Memory B cell (primary cell): Measurements from ENCODE around the gene SPATA31D3.
"Not testable (repeated sequence)": the region's sequence is repeated elsewhere in the genome, so short reads cannot be mapped to it uniquely, and the experiment has no call there.

Experiments used
- ATAC-seq: fragments of 150-1000 bp; cut with Tn5 transposase; 2 replicates; pipeline ENCODE4 v1.10.0; 2021; ENCODE audit warnings: low read depth, mild to moderate bottlenecking, moderate library complexity
- DNase-seq, 2 donors: peaks; one replicate each; pipeline ENCODE4 v3.0.0; 2022; ENCODE audit warnings: low spot score in 2 of 2
- H3K27ac Mint-ChIP-seq: one replicate; pipeline ENCODE4 v1.8.0; 2022; ENCODE audit warnings: mild to moderate bottlenecking, moderate library complexity, mixed read lengths
- H3K27me3 Mint-ChIP-seq: one replicate; pipeline ENCODE4 v1.8.0; 2022; ENCODE audit warnings: mixed read lengths
- H3K36me3 Mint-ChIP-seq: one replicate; pipeline ENCODE4 v1.8.0; 2022; ENCODE audit warnings: mild to moderate bottlenecking, mixed read lengths
- H3K4me1 Mint-ChIP-seq: one replicate; pipeline ENCODE4 v1.8.0; 2022; ENCODE audit warnings: mixed read lengths
- H3K4me3 Mint-ChIP-seq: one replicate; pipeline ENCODE4 v1.8.0; 2022; ENCODE audit warnings: mild to moderate bottlenecking, moderate library complexity, mixed read lengths
- H3K9me3 Mint-ChIP-seq: one replicate; pipeline ENCODE4 v1.8.0; 2022; ENCODE audit warnings: mixed read lengths

Gene SPATA31D3

DNA sequence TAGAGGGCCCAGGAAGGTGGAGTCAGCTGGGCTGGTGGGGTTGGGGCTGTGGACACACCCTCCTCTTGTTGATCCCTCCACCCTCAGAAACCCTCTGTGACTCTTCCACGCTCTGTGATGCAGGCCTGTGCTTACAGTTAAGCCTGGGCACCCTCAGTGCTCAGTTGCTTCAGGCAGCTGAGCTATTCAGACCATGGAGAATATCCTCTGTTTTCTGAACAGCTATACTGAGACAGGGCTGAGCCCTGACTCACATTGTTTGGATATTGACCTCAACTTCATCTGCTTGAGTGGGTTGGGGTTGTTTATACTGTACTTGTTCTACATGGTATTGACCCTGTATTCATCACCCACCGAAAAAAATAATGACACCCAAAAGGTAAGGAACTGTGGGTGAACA lies at the start of gene SPATA31D3:
TSS of gene SPATA31D3 (plus strand) at position 108 of the 400 bp plus-strand sequence. CDS start at position 194, 86 bp downstream.
- DNase-seq, H3K27me3 Mint-ChIP-seq, ATAC-seq: not testable (repeated sequence)

DNA sequence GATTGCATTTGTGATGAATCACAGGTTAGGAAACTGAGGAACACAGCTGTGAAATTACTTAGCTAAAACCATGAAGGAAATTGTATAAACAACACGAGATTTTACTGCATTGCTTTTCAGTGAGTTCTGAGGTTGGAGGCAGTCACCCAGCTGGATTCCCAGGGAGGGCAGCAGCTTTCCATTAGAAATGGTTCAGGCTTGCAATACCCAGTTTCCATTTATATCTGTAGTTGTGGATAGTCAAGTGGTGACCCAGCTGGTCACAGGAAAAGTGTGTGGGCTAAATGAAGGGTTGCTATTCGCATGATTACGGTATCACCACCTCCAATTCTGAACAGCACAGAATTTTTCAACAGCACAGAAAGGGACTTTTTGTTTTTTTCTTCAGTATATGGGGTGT lies 49.4 kb upstream of the SPATA31D3 start:
- no peak for ATAC-seq
- H3K9me3 Mint-ChIP-seq, result no peaks in the 10 kb centered on the region
- H3K4me3 Mint-ChIP-seq, result no peak overlapping the region
- H3K27me3 Mint-ChIP-seq, result peaks cover 7% of the 10 kb centered on the region
- peaks cover 3% of the 10 kb centered on the region for H3K4me1 Mint-ChIP-seq
- DNase-seq, result no peak
- no peak overlapping the region for H3K27ac Mint-ChIP-seq
- peaks cover 2% of the 10 kb centered on the region for H3K36me3 Mint-ChIP-seq

More for the DNA sequence above, at the start of gene SPATA31D3:
- not testable (repeated sequence) for H3K4me3 Mint-ChIP-seq, H3K4me1 Mint-ChIP-seq, H3K27ac Mint-ChIP-seq, H3K36me3 Mint-ChIP-seq, H3K9me3 Mint-ChIP-seq

DNA sequence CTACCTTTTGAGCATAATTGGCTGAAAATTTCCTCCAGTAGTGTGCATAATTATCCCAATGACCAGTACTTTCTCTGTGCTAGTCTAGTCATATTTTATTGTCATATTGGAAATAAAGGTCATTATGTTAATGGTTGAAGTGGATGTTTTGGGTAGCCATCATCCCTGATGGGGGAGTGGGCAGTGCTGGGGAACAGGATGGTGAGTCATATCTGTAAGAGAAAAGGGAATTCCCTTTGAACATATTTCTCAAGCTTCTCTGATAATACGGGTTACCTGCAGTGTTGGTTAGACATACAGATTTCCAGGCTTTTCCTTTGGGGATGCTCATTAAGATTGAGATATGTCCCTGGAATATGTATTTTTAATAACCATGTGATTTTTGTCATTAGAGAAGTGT lies 48.4 kb upstream of the SPATA31D3 start:
- no peak for ATAC-seq
- peaks cover 3% of the 10 kb centered on the region for H3K4me1 Mint-ChIP-seq
- no peak overlapping the region for H3K27ac Mint-ChIP-seq
- H3K27me3 Mint-ChIP-seq, result peaks cover 7% of the 10 kb centered on the region
- H3K4me3 Mint-ChIP-seq, result no peak overlapping the region
- peaks cover 2% of the 10 kb centered on the region for H3K36me3 Mint-ChIP-seq
- no peak for DNase-seq
- no peaks in the 10 kb centered on the region for H3K9me3 Mint-ChIP-seq

DNA sequence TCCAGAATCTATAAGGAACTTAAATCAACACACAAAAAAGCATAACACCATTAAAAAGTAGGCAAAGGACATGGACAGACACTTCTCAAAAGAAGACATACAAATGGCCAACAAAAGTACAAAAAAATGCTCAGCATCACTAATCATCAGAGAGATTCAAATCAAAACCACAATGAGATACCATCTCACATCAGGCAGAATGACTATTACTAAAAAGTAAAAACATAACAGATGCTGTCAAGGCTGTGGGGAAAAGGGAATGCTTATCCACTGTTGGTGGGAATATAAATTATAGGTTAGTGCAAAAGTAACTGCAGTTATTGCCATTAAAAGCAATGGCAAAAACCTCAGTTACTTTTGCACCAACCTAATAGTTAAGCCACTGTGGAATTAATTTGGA lies 47.2 kb upstream of the SPATA31D3 start:
- H3K9me3 Mint-ChIP-seq, result no peaks in the 10 kb centered on the region

DNA sequence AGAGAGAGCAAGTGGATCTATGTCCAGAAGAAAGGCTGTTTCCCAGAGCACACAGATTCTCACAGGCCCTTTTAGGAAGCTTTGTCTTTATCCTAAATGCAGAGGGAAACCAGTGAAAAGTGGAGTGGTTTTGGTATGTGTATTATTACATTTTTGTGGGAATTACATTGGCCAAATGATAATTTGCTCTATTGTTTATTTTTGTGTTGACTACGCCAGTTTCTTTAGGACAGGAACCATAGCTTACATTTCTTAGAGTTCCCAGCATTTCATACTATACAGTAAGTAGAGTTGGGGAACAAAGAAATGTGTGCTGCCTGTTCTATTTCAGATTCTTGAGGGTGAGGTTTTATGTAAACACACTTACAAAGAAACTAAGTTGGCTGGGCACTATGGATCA lies 44.4 kb upstream of the SPATA31D3 start:
- no peak for ATAC-seq
- Mint-ChIP-seq H3K9me3 (no peaks in the 10 kb centered on the region), H3K27me3 (peaks cover 5% of the 10 kb centered on the region)

More for the DNA sequence above, 47.2 kb upstream of the SPATA31D3 start:
- Mint-ChIP-seq H3K4me3 (no peak overlapping the region), H3K27ac (no peak overlapping the region), H3K36me3 (peaks cover 2% of the 10 kb centered on the region), H3K4me1 (peaks cover 6% of the 10 kb centered on the region), H3K27me3 (peaks cover 5% of the 10 kb centered on the region)
- DNase-seq (no peak), ATAC-seq (no peak)

DNA sequence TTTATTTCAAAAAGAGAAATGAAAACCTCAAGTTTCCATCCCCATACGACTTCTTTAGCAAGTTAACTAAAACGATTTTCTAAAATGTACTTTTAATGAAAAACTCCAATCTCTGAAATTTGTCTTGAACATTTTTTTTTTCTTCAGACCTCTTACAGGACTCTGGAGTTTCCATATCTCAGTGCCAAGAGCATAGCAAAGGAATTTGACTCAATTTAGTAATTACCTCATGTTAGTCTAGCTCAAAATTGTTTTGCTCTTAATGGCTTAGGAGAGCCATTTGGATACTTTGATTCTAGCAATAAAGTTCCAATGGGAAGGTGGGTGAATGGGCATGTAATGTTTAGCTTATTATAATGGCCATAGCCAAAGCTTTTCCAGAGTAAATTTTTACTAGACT lies 41.1 kb upstream of the SPATA31D3 start:
- no peak overlapping the region for H3K27ac Mint-ChIP-seq
- no peak for DNase-seq
- H3K9me3 Mint-ChIP-seq, result no peaks in the 10 kb centered on the region

More for the DNA sequence above, 44.4 kb upstream of the SPATA31D3 start:
- Mint-ChIP-seq H3K4me3 (no peak overlapping the region), H3K36me3 (no peaks in the 10 kb centered on the region), H3K27ac (no peak overlapping the region), H3K4me1 (peaks cover 6% of the 10 kb centered on the region)
- no peak for DNase-seq

DNA sequence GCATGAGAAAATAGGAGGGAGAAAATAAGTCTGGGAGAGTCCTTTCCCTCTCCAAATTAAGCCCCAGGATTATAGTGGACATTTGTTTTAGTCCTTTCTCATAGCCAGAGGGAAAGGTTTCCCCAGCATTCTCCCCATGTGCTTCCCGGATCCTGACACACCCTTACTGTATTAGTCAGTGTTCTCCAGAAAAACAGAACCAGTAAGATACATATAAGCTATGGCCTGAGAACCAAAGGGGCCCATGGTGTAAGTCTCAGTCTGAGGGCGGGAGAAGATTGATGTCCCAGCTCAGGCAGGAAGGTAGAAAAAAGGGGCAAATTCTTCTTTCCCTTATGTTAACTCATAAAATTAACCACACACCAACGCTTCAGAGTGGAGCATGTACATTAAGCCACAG lies 40.7 kb upstream of the SPATA31D3 start:
- DNase-seq, result no peak
- Mint-ChIP-seq H3K27ac (no peak overlapping the region), H3K4me1 (peaks cover 2% of the 10 kb centered on the region), H3K36me3 (no peaks in the 10 kb centered on the region), H3K4me3 (no peak overlapping the region), H3K27me3 (peaks cover 2% of the 10 kb centered on the region), H3K9me3 (no peaks in the 10 kb centered on the region)
- ATAC-seq, result no peak

More for the DNA sequence above, 41.1 kb upstream of the SPATA31D3 start:
- Mint-ChIP-seq H3K36me3 (no peaks in the 10 kb centered on the region), H3K27me3 (peaks cover 2% of the 10 kb centered on the region), H3K4me1 (peaks cover 2% of the 10 kb centered on the region), H3K4me3 (no peak overlapping the region)
- no peak for ATAC-seq

DNA sequence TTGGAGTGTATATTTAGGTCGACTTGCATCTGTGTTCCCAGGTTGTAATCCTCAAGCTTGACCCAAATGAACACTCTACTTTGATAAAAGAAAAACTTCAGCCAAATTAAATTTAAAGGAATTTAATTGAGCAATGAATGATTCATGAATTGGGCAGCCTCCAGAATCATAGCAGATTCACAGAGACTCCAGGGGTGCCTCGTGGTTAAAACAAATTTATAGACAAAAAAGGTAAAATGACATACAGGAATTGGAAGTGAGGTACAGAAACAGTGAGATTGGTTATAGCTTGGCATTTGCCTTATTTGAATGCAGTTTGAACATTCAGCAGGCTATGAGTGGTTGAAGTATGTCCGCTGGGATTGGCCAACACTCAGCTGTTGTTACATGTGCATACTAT lies 36.6 kb upstream of the SPATA31D3 start:
- no peak for DNase-seq

DNA sequence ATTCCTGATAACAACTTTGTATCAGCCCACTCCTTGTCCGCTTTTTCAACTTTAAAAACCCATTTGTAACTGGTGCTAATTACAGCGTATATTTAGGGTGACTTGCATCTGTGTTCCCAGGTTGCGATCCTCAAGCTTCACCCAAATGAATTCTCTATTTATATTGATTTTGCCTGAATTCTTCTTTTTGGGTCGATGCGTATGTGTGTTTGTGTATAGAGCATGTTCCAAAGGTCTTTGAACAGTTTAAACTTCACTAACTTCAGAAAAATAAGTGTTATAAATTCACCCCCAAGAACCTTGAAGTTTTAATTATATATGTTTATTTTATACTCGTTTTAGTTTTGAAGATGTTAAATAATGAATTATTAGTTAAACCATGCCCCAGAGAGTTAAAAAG lies 31.2 kb upstream of the SPATA31D3 start:
- Mint-ChIP-seq H3K27me3 (peaks cover 12% of the 10 kb centered on the region), H3K4me3 (no peak overlapping the region), H3K36me3 (no peaks in the 10 kb centered on the region), H3K4me1 (no peaks in the 10 kb centered on the region), H3K9me3 (no peaks in the 10 kb centered on the region), H3K27ac (no peak overlapping the region)
- no peak for DNase-seq
- no peak for ATAC-seq

More for the DNA sequence above, 36.6 kb upstream of the SPATA31D3 start:
- Mint-ChIP-seq H3K9me3 (no peaks in the 10 kb centered on the region), H3K4me3 (no peak overlapping the region), H3K36me3 (no peaks in the 10 kb centered on the region), H3K27ac (no peak overlapping the region), H3K4me1 (no peaks in the 10 kb centered on the region), H3K27me3 (no peaks in the 10 kb centered on the region)
- no peak for ATAC-seq

DNA sequence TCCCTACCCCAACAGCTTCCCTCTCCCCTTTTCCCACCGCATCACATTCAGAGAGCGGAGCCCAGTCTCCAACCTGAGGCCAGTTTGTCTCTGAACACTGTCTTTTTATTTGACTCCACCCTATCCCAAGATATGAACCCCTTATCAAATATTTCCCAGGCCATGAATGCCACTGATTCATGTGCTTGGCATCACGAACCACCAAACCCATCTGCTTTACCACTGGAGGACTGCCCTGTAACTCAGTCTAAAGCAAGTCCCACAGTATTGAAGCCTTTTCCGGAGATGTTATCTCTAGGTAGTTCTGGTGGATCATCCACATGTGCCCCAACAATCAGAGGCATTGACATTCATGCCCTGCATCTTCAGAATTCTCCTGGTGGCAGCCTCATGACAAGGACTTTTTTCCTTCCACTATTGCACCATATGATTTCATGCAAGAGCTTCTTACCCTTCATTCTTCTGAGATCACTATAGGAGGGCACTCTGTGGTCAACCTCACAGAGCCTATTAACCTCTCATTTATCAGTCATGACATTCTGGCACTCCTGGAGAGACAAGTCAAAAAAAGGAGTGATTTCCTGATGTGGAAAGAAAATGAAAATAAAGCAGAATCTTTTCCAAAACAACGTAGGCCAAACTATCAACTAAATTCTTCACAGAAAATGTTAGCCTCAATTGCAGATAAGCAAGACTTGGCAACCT lies 27.3 kb upstream of the SPATA31D3 start:
- Mint-ChIP-seq H3K4me1 (no peaks in the 10 kb centered on the region), H3K27me3 (peaks cover 12% of the 10 kb centered on the region), H3K9me3 (no peaks in the 10 kb centered on the region), H3K36me3 (no peaks in the 10 kb centered on the region), H3K4me3 (no peak overlapping the region), H3K27ac (no peak overlapping the region)
- no peak for DNase-seq
- no peak for ATAC-seq

DNA sequence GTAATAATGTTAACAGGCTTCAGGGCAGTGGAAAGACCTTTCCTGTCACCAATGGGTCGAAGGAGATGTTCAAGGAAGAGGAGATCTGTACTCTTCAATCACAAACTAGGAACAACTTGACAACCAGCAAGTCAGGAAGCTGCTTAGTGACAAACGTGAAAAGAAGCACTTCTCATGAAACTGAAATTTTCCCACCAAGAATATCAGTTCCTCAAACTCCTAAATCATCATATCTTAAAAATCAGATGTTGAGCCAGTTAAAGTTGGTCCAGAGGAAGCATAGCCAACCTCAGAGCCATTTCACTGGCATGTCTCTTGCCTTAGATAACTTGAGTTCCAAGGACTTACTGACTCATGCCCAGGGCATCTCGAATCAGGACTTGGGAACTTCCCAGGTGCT lies 24.8 kb upstream of the SPATA31D3 start:
- peaks cover 12% of the 10 kb centered on the region for H3K27me3 Mint-ChIP-seq
- ATAC-seq, H3K27ac Mint-ChIP-seq, H3K4me1 Mint-ChIP-seq, H3K36me3 Mint-ChIP-seq, H3K4me3 Mint-ChIP-seq, DNase-seq, H3K9me3 Mint-ChIP-seq: not testable (repeated sequence)

DNA sequence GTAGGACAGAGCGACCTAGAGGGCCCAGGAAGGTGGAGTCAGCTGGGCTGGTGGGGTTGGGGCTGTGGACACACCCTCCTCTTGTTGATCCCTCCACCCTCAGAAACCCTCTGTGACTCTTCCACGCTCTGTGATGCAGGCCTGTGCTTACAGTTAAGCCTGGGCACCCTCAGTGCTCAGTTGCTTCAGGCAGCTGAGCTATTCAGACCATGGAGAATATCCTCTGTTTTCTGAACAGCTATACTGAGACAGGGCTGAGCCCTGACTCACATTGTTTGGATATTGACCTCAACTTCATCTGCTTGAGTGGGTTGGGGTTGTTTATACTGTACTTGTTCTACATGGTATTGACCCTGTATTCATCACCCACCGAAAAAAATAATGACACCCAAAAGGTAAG lies 15.0 kb upstream of the SPATA31D3 start, which contains the start of gene SPATA31D4:
TSS of gene SPATA31D4 (plus strand) at position 124 of the 400 bp plus-strand sequence. CDS start at position 210, 86 bp downstream.
- not testable (repeated sequence) for H3K27ac Mint-ChIP-seq, H3K9me3 Mint-ChIP-seq, H3K4me3 Mint-ChIP-seq, H3K36me3 Mint-ChIP-seq, DNase-seq, ATAC-seq, H3K27me3 Mint-ChIP-seq, H3K4me1 Mint-ChIP-seq

DNA sequence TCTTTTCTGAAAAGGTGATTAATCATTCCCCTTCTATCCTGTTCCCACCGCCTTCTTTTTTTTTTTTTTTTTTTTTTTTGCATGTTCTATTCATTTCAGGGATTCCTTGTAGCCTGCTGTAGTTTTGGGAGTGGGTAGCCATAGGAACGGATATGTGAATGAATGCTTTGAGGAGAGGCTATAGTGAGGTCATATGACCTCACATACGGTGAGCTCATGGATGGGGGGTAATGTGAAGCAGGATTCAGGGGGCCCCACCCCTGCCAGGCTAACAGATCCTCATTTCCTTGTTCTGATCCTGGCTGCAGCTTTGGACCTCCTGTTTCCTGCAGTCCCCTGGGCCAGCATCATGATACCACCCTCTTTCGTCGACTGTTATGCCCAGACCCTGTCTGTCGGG lies 13.2 kb upstream of the SPATA31D3 start:
- H3K36me3 Mint-ChIP-seq, ATAC-seq, DNase-seq, H3K27me3 Mint-ChIP-seq, H3K4me1 Mint-ChIP-seq, H3K9me3 Mint-ChIP-seq, H3K4me3 Mint-ChIP-seq, H3K27ac Mint-ChIP-seq: not testable (repeated sequence)

DNA sequence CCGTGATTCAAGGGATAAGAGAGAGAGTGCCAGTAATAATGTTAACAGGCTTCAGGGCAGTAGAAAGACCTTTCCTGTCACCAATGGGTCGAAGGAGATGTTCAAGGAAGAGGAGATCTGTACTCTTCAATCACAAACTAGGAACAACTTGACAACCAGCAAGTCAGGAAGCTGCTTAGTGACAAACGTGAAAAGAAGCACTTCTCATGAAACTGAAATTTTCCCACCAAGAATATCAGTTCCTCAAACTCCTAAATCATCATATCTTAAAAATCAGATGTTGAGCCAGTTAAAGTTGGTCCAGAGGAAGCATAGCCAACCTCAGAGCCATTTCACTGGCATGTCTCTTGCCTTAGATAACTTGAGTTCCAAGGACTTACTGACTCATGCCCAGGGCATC lies 9.8 kb upstream of the SPATA31D3 start:
- not testable (repeated sequence) for H3K4me3 Mint-ChIP-seq, DNase-seq, H3K4me1 Mint-ChIP-seq, H3K27ac Mint-ChIP-seq, ATAC-seq, H3K36me3 Mint-ChIP-seq, H3K9me3 Mint-ChIP-seq, H3K27me3 Mint-ChIP-seq

DNA sequence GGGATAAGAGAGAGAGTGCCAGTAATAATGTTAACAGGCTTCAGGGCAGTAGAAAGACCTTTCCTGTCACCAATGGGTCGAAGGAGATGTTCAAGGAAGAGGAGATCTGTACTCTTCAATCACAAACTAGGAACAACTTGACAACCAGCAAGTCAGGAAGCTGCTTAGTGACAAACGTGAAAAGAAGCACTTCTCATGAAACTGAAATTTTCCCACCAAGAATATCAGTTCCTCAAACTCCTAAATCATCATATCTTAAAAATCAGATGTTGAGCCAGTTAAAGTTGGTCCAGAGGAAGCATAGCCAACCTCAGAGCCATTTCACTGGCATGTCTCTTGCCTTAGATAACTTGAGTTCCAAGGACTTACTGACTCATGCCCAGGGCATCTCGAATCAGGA lies 5.3 kb downstream of the SPATA31D3 start:
- not testable (repeated sequence) for H3K27me3 Mint-ChIP-seq, H3K4me3 Mint-ChIP-seq, H3K4me1 Mint-ChIP-seq, DNase-seq, ATAC-seq, H3K27ac Mint-ChIP-seq, H3K36me3 Mint-ChIP-seq, H3K9me3 Mint-ChIP-seq
